ENCODE measurements around the gene DUOX1.

DUOX1 gene

DNA sequence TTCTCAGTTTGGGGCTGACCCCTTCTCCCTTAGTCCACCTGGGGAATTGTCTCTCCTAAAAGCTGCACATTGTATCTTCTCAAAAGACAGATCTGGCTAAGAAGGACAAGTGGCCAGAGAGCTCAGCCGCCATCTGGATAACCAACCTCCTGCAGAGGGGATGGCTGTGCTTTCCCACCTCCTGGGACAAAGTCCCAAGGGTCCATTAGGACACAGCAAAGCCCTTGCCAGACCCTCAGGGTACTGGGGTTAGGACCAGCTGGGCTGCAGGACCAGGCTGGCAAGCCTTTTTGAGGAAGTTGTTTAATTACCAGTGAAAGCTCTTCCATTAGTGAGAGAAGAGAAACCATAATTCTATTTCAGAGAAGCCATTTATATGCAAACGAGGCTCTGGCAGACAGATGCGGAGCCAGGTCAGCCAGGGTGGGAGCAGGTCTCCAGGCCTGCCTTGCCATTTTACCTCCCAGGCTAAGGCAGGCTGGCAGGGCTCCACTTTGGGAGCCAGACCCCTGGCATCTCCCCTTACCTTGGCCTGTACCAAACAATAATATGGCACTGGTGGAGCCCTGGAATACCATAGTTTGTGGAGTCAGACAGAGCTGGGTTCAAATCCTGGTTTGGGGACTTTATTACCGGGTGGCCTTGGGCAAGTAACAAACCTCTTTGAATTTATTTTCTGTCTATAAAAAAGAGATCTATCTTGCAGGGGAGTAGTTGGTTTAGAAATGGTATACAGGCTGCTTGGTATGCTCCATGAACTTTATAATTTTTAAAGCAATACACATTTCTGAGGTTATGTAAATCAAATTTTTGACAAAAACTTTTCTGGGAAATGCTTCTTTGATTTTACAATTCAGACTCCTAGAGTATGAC lies 40.0 kb downstream of the DUOX1 start:
- no peak for DNase-seq (ENCODE audit: low spot score)
- in situ Hi-C loops (cut with MboI; ENCODE audit: low sequenced_read_pairs, unreplicated experiment): no loop called here
- TF ChIP-seq, protein P1, sequence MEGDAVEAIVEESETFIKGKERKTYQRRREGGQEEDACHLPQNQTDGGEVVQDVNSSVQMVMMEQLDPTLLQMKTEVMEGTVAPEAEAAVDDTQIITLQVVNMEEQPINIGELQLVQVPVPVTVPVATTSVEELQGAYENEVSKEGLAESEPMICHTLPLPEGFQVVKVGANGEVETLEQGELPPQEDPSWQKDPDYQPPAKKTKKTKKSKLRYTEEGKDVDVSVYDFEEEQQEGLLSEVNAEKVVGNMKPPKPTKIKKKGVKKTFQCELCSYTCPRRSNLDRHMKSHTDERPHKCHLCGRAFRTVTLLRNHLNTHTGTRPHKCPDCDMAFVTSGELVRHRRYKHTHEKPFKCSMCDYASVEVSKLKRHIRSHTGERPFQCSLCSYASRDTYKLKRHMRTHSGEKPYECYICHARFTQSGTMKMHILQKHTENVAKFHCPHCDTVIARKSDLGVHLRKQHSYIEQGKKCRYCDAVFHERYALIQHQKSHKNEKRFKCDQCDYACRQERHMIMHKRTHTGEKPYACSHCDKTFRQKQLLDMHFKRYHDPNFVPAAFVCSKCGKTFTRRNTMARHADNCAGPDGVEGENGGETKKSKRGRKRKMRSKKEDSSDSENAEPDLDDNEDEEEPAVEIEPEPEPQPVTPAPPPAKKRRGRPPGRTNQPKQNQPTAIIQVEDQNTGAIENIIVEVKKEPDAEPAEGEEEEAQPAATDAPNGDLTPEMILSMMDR (IDR thresholded peaks at IDR 0.05; ENCODE audit: borderline replicate concordance, control extremely low read depth, extremely low read depth, insufficient read depth, missing control alignments): no peak

DNA sequence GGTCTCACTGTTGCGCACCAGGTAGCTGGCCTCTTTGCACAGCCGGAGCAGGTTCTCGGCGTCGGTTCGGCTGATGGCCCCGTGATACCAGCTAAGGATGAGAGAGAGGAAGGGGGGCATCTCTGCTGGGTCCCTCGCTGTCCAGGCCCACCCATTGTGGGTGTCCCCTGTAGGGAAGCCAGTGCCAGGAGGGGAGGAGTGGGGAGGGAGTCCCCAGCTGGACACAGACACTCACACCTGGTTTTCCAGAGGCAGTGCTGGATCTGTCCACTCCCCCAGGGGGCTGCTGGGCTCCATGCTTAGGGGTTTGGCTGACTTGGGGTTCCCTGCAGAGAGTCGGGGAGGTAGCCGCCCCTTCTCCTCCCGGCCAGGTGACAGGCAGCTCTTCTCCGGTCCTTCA lies 42.1 kb downstream of the DUOX1 start:
- TF ChIP-seq, protein P1 (IDR thresholded peaks at IDR 0.05; ENCODE audit: borderline replicate concordance, control extremely low read depth, extremely low read depth, insufficient read depth, missing control alignments): no peak
- in situ Hi-C loops (cut with MboI; ENCODE audit: low sequenced_read_pairs, unreplicated experiment): no loop called here
- DNase-seq (ENCODE audit: low spot score): no peak

DNA sequence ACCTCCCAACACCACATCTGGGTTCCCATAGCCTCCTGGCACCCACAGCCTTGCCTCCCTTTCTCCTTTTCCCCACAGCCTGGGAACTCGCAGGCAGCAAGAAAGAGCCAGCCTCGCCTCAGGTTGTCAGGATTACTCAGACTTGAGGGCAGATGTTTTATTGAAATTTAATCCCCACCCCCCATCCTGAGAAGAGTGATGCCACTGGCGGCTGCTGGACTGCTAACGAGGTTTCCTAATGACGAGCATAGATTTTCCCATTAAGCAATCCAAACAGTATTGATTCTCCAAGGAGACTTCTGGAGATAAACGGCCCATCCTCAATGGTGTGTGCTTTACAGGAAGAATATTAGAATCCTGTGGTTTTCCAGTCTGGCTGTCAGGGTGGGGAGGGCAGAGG lies 44.3 kb downstream of the DUOX1 start:
- TF ChIP-seq, protein P1 (IDR thresholded peaks at IDR 0.05; ENCODE audit: borderline replicate concordance, control extremely low read depth, extremely low read depth, insufficient read depth, missing control alignments): no peak
- in situ Hi-C loops (cut with MboI; ENCODE audit: low sequenced_read_pairs, unreplicated experiment): no loop called here
- no peak for DNase-seq (ENCODE audit: low spot score)

DNA sequence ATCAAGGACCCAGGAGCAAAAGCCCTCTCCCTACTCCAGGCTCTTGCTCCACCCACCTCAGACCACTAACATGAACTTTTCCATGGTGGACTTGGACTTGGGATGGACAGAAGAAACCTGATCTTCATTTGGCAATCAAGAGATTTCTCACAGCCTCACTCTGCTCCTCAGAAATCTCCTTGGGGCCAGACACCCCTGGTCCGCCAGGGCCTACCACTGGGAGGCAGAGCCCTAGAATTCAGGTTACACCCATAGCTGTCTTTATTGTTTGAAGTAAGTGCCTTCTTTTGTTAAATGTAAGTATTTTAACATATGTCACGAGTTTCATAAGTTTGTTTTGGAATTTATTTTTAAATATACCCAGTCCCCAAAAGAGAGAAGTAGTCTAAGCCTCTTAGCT lies 44.8 kb downstream of the DUOX1 start:
- TF ChIP-seq, protein P1 (IDR thresholded peaks at IDR 0.05; ENCODE audit: borderline replicate concordance, control extremely low read depth, extremely low read depth, insufficient read depth, missing control alignments): no peak
- no peak for DNase-seq (ENCODE audit: low spot score)
- in situ Hi-C loops (cut with MboI; ENCODE audit: low sequenced_read_pairs, unreplicated experiment): no loop called here

DNA sequence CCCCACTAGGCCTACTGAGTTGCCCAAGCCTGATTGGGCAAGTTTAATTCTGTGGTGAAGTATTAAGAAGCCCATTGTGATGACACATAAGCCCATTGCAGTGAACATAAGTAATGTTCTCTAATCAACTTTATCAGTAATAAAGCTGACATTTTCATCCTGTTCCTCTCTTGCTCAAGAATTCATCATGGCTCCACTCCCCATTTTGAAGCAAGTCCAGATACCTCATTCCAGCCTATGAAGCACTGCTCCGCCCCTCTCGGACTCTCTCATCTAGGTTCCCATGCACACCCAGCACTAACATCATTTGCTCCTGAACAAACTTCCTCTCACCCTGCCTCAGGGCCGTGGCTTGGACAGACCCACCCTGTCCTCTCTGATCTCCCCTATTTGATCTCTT lies 47.5 kb downstream of the DUOX1 start:
- TF ChIP-seq, protein P1 (IDR thresholded peaks at IDR 0.05; ENCODE audit: borderline replicate concordance, control extremely low read depth, extremely low read depth, insufficient read depth, missing control alignments): no peak
- in situ Hi-C loops (cut with MboI; ENCODE audit: low sequenced_read_pairs, unreplicated experiment): no loop called here
- no peak for DNase-seq (ENCODE audit: low spot score)

DNA sequence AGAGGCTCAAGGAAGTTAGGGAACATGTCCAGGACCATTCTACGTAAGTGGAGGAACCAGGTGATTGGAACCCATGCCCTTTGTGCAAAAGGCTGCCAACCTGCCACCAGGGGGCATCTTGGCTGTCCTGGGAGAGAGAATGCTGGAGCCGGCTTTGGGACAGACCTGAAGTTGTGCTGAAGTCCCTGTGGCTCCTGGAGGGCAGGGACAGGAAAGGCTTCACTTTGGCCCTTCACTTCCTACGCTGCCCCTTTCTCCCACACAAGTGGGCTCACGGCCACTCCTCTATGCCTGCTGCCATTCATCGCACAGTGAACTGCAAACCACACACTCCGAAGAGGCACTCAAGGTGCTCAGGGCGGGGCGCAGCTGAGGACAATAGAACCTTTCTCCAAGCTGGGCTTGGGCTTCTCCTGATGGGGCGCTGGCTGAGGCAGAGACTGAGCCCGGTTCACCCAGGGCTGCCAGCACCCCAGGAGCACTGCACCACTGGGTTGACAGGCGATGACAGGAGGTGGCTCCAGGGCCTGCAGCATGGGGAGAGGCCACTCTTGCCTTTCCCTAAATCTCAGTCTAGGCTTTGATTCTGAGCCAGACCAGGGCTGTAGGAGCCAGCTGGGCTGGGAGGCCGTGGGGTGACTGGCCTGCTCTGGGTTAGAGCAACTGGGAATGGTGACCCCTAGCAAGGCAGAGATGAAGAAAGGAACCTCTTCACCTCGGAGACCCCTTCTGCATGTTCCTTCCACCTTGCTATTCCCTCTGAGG lies 49.6 kb downstream of the DUOX1 start:
- DNase-seq (ENCODE audit: low spot score): peak; percentile 66
- TF ChIP-seq, protein P1 (IDR thresholded peaks at IDR 0.05; ENCODE audit: borderline replicate concordance, control extremely low read depth, extremely low read depth, insufficient read depth, missing control alignments): peak; percentile 23
- in situ Hi-C loops (cut with MboI; ENCODE audit: low sequenced_read_pairs, unreplicated experiment): no loop called here

All from GM13976 (cell line).